Keratinocyte (primary cell): ENCODE results near the gene NPC2.

ENCODE experiments used
- CTCF ChIP-seq, 3 experiments: IDR thresholded peaks in 1 of 3; conservative IDR thresholded peaks in 1 of 3; optimal IDR thresholded peaks in 1 of 3; 2 replicates in 2 of 3; 3 replicates in 1 of 3; pipeline versions ENCODE3 to v1.5.1; 2011; ENCODE audit warnings: low read length in 3 of 3, mild to moderate bottlenecking in 3 of 3, moderate library complexity in 2 of 3, control low read depth in 1 of 3, inconsistent platforms in 1 of 3; ENCODE audit not compliant: insufficient read depth in 2 of 3; ENCODE audit errors: extremely low read depth in 1 of 3
- EZH2 ChIP-seq: IDR thresholded peaks from one replicate; pipeline ENCODE4 v1.6.1; 2012; ENCODE audit warnings: inconsistent platforms, mild to moderate bottlenecking, low read length, moderate library complexity

GRCh38 chr14:74475678-74476077 lies 17.4 kb downstream of the NPC2 start:
- TF ChIP-seq CTCF (optimal IDR thresholded peaks at IDR 0.05 in 1 of 3, IDR thresholded peaks at IDR 0.05 in 1 of 3, conservative IDR thresholded peaks at IDR 0.05 in 1 of 3; ENCODE audit: extremely low read depth in 1 of 3, insufficient read depth in 2 of 3, low read length in 3 of 3) (no peak), EZH2 (no peak)
